HCT116 (cell line): ENCODE measurements around the gene AKT3.

Source experiments
- CEBPB ChIP-seq: IDR thresholded peaks from 2 replicates; pipeline ENCODE4 v1.6.1; 2012; ENCODE audit warnings: low read depth
- EGR1 ChIP-seq: IDR thresholded peaks from 2 replicates; pipeline ENCODE4 v1.6.1; 2012; ENCODE audit warnings: low read depth
- ELF1 ChIP-seq: IDR thresholded peaks from 2 replicates; pipeline ENCODE4 v1.6.1; 2012; ENCODE audit warnings: low read depth, borderline replicate concordance
- EZH2 ChIP-seq: fragments of 200-600 bp; sonication (generic); IDR thresholded peaks from 2 replicates; pipeline ENCODE4 v1.6.1; 2017; ENCODE audit warnings: antibody characterized with exemption, mixed run types
- FOSL1 ChIP-seq: IDR thresholded peaks from 2 replicates; pipeline ENCODE4 v1.6.1; 2012; ENCODE audit warnings: low read depth
- JUND ChIP-seq: IDR thresholded peaks from 2 replicates; pipeline ENCODE4 v1.6.1; 2012
- POLR2A ChIP-seq: IDR thresholded peaks from 2 replicates; pipeline ENCODE4 v1.7.0; 2011; ENCODE audit warnings: borderline replicate concordance; ENCODE audit not compliant: insufficient read depth, insufficient read length; ENCODE audit errors: extremely low read depth
- POLR2AphosphoS5 ChIP-seq: IDR thresholded peaks from 2 replicates; pipeline ENCODE4 v1.6.1; 2011; ENCODE audit warnings: mild to moderate bottlenecking, low read depth, low read length, moderate library complexity
- RAD21 ChIP-seq: IDR thresholded peaks from 2 replicates; pipeline ENCODE4 v1.6.1; 2012; ENCODE audit warnings: low read depth, mild to moderate bottlenecking
- SIN3A ChIP-seq: IDR thresholded peaks from 2 replicates; pipeline ENCODE4 v1.6.1; 2012; ENCODE audit warnings: low read depth
- ZFX ChIP-seq: fragments of 450-650 bp; IDR thresholded peaks from 2 replicates; pipeline ENCODE4 v1.6.1; 2017
- TF ChIP-seq, protein P1 (sequence below), 3 experiments: fragments of 200-600 bp in 1 of 3; sonication (generic) in 1 of 3; IDR thresholded peaks in 2 of 3; conservative IDR thresholded peaks in 1 of 3; 2 replicates each; pipeline ENCODE4 v1.5.1; 2012 to 2017; ENCODE audit warnings: low read depth in 2 of 3, low read length in 2 of 3, antibody characterized with exemption in 1 of 3, borderline replicate concordance in 1 of 3, control low read depth in 1 of 3, mild to moderate bottlenecking in 1 of 3, mixed read lengths in 1 of 3, mixed run types in 1 of 3, moderate library complexity in 1 of 3; ENCODE audit not compliant: insufficient read depth in 1 of 3
- TF ChIP-seq, protein P2 (sequence below): IDR thresholded peaks from 2 replicates; pipeline ENCODE4 v1.6.1; 2011; ENCODE audit warnings: mild to moderate bottlenecking, low read length, moderate library complexity; ENCODE audit not compliant: insufficient replicate concordance; ENCODE audit errors: extremely low read depth
- TF ChIP-seq, protein P3 (sequence below): IDR thresholded peaks from 2 replicates; pipeline ENCODE4 v1.6.1; 2012; ENCODE audit warnings: low read depth

DNA sequence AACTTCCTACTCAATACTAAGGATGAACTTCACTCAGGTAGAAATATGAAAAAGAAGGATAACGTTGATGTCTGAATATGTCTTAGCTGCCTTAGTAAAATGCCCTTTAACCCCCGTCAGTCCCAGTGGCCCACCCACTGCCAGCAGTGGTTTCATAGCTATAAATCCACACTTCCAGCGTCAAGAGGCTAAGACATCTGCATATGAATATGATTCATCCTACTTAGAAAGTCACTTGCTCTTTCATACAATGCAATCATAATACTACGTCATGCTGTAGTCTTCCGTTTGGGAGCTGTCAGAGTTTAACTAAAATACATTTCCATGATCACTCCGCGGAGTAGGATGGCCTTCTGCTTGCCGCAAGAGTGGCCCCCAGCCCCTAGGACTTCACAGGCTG is 346.9 kb downstream of the AKT3 start:
- TF ChIP-seq FOSL1 (no peak), ELF1 (no peak), EGR1 (no peak), ZFX (no peak), CEBPB (no peak), POLR2A (no peak), JUND (no peak), SIN3A (no peak), EZH2 (no peak), RAD21 (no peak), POLR2AphosphoS5 (no peak)
- TF ChIP-seq, protein P1, sequence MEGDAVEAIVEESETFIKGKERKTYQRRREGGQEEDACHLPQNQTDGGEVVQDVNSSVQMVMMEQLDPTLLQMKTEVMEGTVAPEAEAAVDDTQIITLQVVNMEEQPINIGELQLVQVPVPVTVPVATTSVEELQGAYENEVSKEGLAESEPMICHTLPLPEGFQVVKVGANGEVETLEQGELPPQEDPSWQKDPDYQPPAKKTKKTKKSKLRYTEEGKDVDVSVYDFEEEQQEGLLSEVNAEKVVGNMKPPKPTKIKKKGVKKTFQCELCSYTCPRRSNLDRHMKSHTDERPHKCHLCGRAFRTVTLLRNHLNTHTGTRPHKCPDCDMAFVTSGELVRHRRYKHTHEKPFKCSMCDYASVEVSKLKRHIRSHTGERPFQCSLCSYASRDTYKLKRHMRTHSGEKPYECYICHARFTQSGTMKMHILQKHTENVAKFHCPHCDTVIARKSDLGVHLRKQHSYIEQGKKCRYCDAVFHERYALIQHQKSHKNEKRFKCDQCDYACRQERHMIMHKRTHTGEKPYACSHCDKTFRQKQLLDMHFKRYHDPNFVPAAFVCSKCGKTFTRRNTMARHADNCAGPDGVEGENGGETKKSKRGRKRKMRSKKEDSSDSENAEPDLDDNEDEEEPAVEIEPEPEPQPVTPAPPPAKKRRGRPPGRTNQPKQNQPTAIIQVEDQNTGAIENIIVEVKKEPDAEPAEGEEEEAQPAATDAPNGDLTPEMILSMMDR (IDR thresholded peaks at IDR 0.05 in 2 of 3, conservative IDR thresholded peaks at IDR 0.05 in 1 of 3; ENCODE audit: borderline replicate concordance in 1 of 3, insufficient read depth in 1 of 3, low read depth in 2 of 3, low read length in 2 of 3) = no peak
- TF ChIP-seq, protein P2, sequence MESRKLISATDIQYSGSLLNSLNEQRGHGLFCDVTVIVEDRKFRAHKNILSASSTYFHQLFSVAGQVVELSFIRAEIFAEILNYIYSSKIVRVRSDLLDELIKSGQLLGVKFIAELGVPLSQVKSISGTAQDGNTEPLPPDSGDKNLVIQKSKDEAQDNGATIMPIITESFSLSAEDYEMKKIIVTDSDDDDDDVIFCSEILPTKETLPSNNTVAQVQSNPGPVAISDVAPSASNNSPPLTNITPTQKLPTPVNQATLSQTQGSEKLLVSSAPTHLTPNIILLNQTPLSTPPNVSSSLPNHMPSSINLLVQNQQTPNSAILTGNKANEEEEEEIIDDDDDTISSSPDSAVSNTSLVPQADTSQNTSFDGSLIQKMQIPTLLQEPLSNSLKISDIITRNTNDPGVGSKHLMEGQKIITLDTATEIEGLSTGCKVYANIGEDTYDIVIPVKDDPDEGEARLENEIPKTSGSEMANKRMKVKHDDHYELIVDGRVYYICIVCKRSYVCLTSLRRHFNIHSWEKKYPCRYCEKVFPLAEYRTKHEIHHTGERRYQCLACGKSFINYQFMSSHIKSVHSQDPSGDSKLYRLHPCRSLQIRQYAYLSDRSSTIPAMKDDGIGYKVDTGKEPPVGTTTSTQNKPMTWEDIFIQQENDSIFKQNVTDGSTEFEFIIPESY = no peak
- TF ChIP-seq, protein P3, sequence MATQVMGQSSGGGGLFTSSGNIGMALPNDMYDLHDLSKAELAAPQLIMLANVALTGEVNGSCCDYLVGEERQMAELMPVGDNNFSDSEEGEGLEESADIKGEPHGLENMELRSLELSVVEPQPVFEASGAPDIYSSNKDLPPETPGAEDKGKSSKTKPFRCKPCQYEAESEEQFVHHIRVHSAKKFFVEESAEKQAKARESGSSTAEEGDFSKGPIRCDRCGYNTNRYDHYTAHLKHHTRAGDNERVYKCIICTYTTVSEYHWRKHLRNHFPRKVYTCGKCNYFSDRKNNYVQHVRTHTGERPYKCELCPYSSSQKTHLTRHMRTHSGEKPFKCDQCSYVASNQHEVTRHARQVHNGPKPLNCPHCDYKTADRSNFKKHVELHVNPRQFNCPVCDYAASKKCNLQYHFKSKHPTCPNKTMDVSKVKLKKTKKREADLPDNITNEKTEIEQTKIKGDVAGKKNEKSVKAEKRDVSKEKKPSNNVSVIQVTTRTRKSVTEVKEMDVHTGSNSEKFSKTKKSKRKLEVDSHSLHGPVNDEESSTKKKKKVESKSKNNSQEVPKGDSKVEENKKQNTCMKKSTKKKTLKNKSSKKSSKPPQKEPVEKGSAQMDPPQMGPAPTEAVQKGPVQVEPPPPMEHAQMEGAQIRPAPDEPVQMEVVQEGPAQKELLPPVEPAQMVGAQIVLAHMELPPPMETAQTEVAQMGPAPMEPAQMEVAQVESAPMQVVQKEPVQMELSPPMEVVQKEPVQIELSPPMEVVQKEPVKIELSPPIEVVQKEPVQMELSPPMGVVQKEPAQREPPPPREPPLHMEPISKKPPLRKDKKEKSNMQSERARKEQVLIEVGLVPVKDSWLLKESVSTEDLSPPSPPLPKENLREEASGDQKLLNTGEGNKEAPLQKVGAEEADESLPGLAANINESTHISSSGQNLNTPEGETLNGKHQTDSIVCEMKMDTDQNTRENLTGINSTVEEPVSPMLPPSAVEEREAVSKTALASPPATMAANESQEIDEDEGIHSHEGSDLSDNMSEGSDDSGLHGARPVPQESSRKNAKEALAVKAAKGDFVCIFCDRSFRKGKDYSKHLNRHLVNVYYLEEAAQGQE = no peak
